ENCODE measurements around the gene NDUFAF3. TPM values are rescaled to one million over a fixed set of nuclear protein-coding genes. Genes with fewer than 3 reads are reported as not detected.
"Not testable (repeated sequence)": the region's sequence is repeated elsewhere in the genome, so short reads cannot be mapped to it uniquely, and the experiment has no call there.

NDUFAF3 gene
- total and polyA plus RNA-seq, 2 donors from 2014 or later = 106 to 190 TPM

- DNase-seq (peak; percentile 89 to 97 (median 95)), FAIRE-seq (no peak)
- peak overlapping the region; percentile 96 to 99 for H3K27ac ChIP-seq (ENCODE audit: low read depth in 2 of 2, low read length in 2 of 2)
- H3K4me3 ChIP-seq (ENCODE audit: low read length in 3 of 3) = peak overlapping the region; percentile 82 to 92 (median 92)
- H3K4me1 ChIP-seq (ENCODE audit: control insufficient read depth in 2 of 3, insufficient read depth in 2 of 3, low read depth in 1 of 3, low read length in 3 of 3) = peaks cover 0 to 13% (median 9%) of the 10 kb centered on the region in 3 donors
- H3K27me3 ChIP-seq (ENCODE audit: control insufficient read depth, insufficient read depth, low read length) = no peaks in the 10 kb centered on the region
- no peaks in the 10 kb centered on the region for H3K9me3 ChIP-seq (ENCODE audit: control insufficient read depth in 2 of 3, insufficient read depth in 1 of 3, low read length in 3 of 3)
- H3K9ac ChIP-seq (ENCODE audit: low read length in 3 of 3) = peak overlapping the region; percentile 64 to 99 (median 89)
- intact Hi-C loops (cut with DNase I) = no loop called here
- H3K36me3 ChIP-seq (ENCODE audit: control insufficient read depth in 2 of 3, insufficient read depth in 3 of 3, low read length in 3 of 3) = peaks cover 0 to 13% (median 4%) of the 10 kb centered on the region in 3 donors
- TF ChIP-seq, protein P1, sequence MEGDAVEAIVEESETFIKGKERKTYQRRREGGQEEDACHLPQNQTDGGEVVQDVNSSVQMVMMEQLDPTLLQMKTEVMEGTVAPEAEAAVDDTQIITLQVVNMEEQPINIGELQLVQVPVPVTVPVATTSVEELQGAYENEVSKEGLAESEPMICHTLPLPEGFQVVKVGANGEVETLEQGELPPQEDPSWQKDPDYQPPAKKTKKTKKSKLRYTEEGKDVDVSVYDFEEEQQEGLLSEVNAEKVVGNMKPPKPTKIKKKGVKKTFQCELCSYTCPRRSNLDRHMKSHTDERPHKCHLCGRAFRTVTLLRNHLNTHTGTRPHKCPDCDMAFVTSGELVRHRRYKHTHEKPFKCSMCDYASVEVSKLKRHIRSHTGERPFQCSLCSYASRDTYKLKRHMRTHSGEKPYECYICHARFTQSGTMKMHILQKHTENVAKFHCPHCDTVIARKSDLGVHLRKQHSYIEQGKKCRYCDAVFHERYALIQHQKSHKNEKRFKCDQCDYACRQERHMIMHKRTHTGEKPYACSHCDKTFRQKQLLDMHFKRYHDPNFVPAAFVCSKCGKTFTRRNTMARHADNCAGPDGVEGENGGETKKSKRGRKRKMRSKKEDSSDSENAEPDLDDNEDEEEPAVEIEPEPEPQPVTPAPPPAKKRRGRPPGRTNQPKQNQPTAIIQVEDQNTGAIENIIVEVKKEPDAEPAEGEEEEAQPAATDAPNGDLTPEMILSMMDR (IDR thresholded peaks at IDR 0.05; ENCODE audit: borderline replicate concordance, extremely low read depth, insufficient read depth) = no peak
Measured at GRCh38 chr3:49007771-49008528, 14.0 kb upstream of the NDUFAF3 start.

DNA sequence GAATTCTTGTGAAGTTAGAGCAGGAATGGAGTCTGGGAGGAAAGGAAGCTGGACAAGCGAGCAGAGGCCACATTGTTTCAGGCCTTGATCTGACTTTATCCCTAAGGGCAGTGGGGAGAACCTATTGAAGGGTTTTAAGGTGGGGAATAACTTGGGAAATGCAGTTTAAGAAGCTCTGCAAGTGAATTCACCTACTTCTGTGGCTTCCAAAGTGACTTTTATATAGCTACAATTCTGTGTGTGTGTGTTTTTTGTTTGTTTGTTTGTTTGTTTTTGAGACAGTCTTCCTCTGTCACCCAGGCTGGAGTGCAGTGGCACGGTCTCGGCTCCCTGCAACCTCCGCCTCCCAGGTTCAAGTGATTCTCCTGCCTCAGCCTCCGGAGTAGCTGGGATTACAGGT is 13.3 kb upstream of the NDUFAF3 start:
- H3K9me3 ChIP-seq (ENCODE audit: control insufficient read depth in 2 of 3, insufficient read depth in 1 of 3, low read length in 3 of 3); H3K27me3 ChIP-seq (ENCODE audit: control insufficient read depth, insufficient read depth, low read length); DNase-seq; intact Hi-C loops (cut with DNase I); FAIRE-seq; H3K9ac ChIP-seq (ENCODE audit: low read length in 3 of 3); H3K27ac ChIP-seq (ENCODE audit: low read depth in 2 of 2, low read length in 2 of 2): not testable (repeated sequence)
- Histone ChIP-seq H3K4me1 (ENCODE audit: control insufficient read depth in 2 of 3, insufficient read depth in 2 of 3, low read depth in 1 of 3, low read length in 3 of 3) (peaks cover 0 to 13% (median 9%) of the 10 kb centered on the region in 3 donors), H3K36me3 (ENCODE audit: control insufficient read depth in 2 of 3, insufficient read depth in 3 of 3, low read length in 3 of 3) (peaks cover 0 to 19% (median 4%) of the 10 kb centered on the region in 3 donors), H3K4me3 (ENCODE audit: low read length in 3 of 3) (peak overlapping the region in 1 of 3 donors; percentile 62)

DNA sequence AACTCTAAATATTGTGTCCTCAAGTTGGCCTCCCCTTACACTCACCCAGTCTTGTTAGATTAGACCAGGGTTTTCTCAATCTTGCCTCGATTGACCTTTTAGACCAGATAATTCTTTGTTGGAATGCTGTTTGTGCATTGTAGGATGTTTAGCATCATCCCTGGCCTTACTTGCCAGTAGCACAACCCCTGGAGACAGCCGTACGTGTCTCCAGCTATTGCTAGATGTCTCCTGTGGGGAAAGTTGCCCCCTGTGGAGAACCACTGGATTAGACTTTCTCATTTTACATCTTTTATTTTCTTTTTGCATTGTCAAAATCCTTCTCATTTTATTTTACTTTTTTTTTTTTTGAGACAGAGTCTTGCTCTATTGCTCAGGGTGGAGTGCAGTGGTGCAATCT is 12.5 kb upstream of the NDUFAF3 start:
- Histone ChIP-seq H3K36me3 (ENCODE audit: control insufficient read depth in 2 of 3, insufficient read depth in 3 of 3, low read length in 3 of 3) (peaks cover 0 to 21% (median 4%) of the 10 kb centered on the region in 3 donors), H3K27ac (ENCODE audit: low read depth in 2 of 2, low read length in 2 of 2) (no peak overlapping the region), H3K27me3 (ENCODE audit: control insufficient read depth, insufficient read depth, low read length) (no peaks in the 10 kb centered on the region), H3K4me1 (ENCODE audit: control insufficient read depth in 2 of 3, insufficient read depth in 2 of 3, low read depth in 1 of 3, low read length in 3 of 3) (peaks cover 0 to 13% (median 9%) of the 10 kb centered on the region in 3 donors), H3K9ac (ENCODE audit: low read length in 3 of 3) (no peak overlapping the region), H3K9me3 (ENCODE audit: control insufficient read depth in 2 of 3, insufficient read depth in 1 of 3, low read length in 3 of 3) (no peaks in the 10 kb centered on the region), H3K4me3 (ENCODE audit: low read length in 3 of 3) (no peak overlapping the region)
- intact Hi-C loops (cut with DNase I) = no loop called here
- TF ChIP-seq, protein P1 (IDR thresholded peaks at IDR 0.05; ENCODE audit: borderline replicate concordance, extremely low read depth, insufficient read depth) = no peak
- DNase-seq (no peak), FAIRE-seq (no peak)

GRCh38 chr3:49012441-49013017 is 9.4 kb upstream of the NDUFAF3 start:
- Histone ChIP-seq H3K4me3 (ENCODE audit: low read length in 3 of 3) (no peak overlapping the region), H3K27ac (ENCODE audit: low read depth in 2 of 2, low read length in 2 of 2) (no peak overlapping the region), H3K36me3 (ENCODE audit: control insufficient read depth in 2 of 3, insufficient read depth in 3 of 3, low read length in 3 of 3) (peaks cover 0 to 31% (median 20%) of the 10 kb centered on the region in 3 donors), H3K9me3 (ENCODE audit: control insufficient read depth in 2 of 3, insufficient read depth in 1 of 3, low read length in 3 of 3) (no peaks in the 10 kb centered on the region), H3K4me1 (ENCODE audit: control insufficient read depth in 2 of 3, insufficient read depth in 2 of 3, low read depth in 1 of 3, low read length in 3 of 3) (peaks cover 0 to 10% (median 4%) of the 10 kb centered on the region in 3 donors), H3K27me3 (ENCODE audit: control insufficient read depth, insufficient read depth, low read length) (no peaks in the 10 kb centered on the region), H3K9ac (ENCODE audit: low read length in 3 of 3) (no peak overlapping the region)
- TF ChIP-seq, protein P1 (IDR thresholded peaks at IDR 0.05; ENCODE audit: borderline replicate concordance, extremely low read depth, insufficient read depth) = no peak
- DNase-seq (peak in 1 of 5 donors; percentile 75), FAIRE-seq (no peak)
- intact Hi-C loops (cut with DNase I) = no loop called here
